ENCODE results near the gene SLC22A14.

Gene SLC22A14

DNA sequence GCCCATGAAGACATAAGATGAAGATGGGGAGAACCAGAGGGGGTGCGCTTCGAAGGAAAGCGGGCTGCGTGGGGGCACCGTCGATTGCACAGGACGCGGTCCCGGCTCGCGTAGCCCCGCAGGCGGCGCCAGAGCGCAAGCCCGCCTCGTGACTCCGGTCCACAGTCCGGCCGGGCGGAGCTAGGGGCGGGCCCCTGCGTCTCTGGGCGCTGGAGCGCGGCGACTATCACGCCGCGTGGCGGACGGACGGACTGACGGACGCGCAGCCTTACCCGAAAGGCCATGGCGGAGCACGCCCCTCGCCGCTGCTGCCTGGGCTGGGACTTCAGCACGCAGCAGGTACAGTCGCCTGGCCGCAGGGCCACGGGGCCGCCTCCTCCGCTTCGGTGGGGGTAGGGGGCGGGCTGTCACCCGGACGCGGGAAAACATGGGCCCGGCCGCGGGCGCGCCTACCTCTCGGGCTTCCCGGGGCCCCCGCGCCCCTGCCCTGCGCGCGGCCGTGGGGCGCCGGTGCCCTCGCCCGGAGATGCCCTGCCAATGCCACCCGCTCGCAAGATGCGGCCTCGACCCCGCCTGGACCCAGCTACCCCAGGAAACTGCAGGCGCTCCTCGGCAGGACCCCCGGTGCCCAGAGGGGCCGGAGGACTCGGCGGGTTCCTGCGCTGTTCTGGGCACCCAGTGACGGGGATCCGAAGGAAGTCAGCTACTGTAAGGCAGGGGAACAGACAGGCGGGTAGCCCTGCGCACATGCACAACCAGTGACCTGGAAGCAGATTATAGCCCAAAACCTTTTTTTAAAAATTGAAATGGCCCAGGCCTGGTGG is 64.7 kb downstream of the SLC22A14 start, which contains the start of gene XYLB:
Gene XYLB, plus strand, starts transcription at position 199 of the 824 bp plus-strand sequence. Its CDS starts 84 bp downstream, at position 283.
- Histone ChIP-seq H3K4me2 (ENCODE audit: low read length) (peak within 1 kb of the TSS; percentile 92), H4K5ac (ENCODE audit: low read length) (no peak within 1 kb of the TSS), H2BK120ac (ENCODE audit: low read depth, low read length) (no peak within 1 kb of the TSS), H2BK15ac (replicated peaks; ENCODE audit: low read depth) (no peak within 1 kb of the TSS), H3K4me1 (ENCODE audit: control insufficient read depth, low read depth, low read length) (no peaks in the 10 kb centered on the region), H3K79me2 (ENCODE audit: control insufficient read depth, insufficient read depth, low read length) (no peaks in the 10 kb centered on the region), H3K27me3 (ENCODE audit: insufficient read depth, low read length, poor library complexity) (no peaks in the 10 kb centered on the region), H3K36me3 (ENCODE audit: control insufficient read depth, insufficient read depth, low read length) (no peaks in the 10 kb centered on the region), H3K18ac (ENCODE audit: low read length) (peak within 1 kb of the TSS; percentile 2), H3K23ac (ENCODE audit: low read length) (peak within 1 kb of the TSS; percentile 89), H3K4ac (ENCODE audit: low read depth, low read length) (no peak within 1 kb of the TSS), H3K27ac (ENCODE audit: low read depth, low read length) (no peak within 1 kb of the TSS), H3K79me1 (ENCODE audit: low read length) (no peaks in the 10 kb centered on the region), H4K8ac (ENCODE audit: low read depth, low read length) (no peak within 1 kb of the TSS), H3K4me3 (ENCODE audit: low read length) (peak within 1 kb of the TSS; percentile 69), H3K56ac (ENCODE audit: low read length) (peak within 1 kb of the TSS; percentile 94), H2BK5ac (ENCODE audit: low read length) (no peak within 1 kb of the TSS), H2AK5ac (ENCODE audit: low read length) (no peak within 1 kb of the TSS), H3K9ac (ENCODE audit: low read length) (peak within 1 kb of the TSS; percentile 84)
- no CpG with 5 or more reads among the region's 85 CpGs for WGBS (ENCODE audit: extremely low coverage, insufficient coverage, low lambda C conversion rate)
- DNase-seq = peak; percentile 77

DNA sequence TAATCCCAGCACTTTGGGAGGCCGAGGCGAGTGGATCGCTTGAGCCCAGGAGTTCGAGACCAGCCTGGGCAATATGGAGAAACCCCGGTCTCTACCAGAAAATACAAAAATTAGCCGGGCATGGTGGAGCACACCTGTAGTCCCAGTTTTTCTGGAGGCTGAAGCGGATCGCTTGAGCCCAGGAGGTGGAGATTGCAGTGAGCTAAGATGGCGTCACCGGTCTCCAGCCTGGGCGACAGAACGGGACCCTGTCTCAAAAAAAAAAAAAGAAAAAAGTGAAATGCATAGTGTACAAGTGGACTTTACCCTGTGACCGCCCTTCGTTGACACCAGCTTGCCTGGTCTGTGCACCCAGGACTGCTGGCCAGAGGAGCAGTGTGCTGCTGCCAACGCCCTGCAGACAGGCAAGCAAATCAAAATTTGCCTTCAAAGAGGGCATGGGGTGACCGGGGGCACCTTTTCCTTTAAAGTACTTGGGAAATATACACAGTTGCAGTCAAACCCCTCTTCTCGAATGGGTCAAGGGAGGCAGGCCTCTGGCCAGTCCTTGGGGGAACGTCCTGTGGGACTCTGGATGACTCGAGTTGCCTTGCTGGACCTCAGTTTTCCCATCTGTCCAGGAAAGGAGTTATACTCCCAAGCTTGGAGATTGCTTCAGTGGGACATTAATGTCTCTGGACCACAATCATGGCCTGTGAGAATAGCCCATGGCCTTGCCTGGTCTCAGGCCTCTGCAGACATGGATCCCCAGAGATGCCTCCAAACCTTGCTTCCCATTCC is 65.5 kb downstream of the SLC22A14 start:
- DNase-seq = no peak

GRCh38 chr3:38348903-38349302 is 66.8 kb downstream of the SLC22A14 start:
- Histone ChIP-seq H3K27me3 (ENCODE audit: insufficient read depth, low read length, poor library complexity) (no peaks in the 10 kb centered on the region), H2BK5ac (ENCODE audit: low read length) (no peak overlapping the region), H3K18ac (ENCODE audit: low read length) (no peak overlapping the region), H3K9ac (ENCODE audit: low read length) (no peak overlapping the region), H3K4me1 (ENCODE audit: control insufficient read depth, low read depth, low read length) (no peaks in the 10 kb centered on the region), H2BK15ac (replicated peaks; ENCODE audit: low read depth) (no peak overlapping the region), H3K27ac (ENCODE audit: low read depth, low read length) (no peak overlapping the region), H3K79me2 (ENCODE audit: control insufficient read depth, insufficient read depth, low read length) (no peaks in the 10 kb centered on the region), H3K4me3 (ENCODE audit: low read length) (no peak overlapping the region), H3K4ac (ENCODE audit: low read depth, low read length) (no peak overlapping the region), H3K23ac (ENCODE audit: low read length) (no peak overlapping the region), H4K8ac (ENCODE audit: low read depth, low read length) (no peak overlapping the region), H3K4me2 (ENCODE audit: low read length) (no peak overlapping the region), H3K36me3 (ENCODE audit: control insufficient read depth, insufficient read depth, low read length) (no peaks in the 10 kb centered on the region), H2BK120ac (ENCODE audit: low read depth, low read length) (no peak overlapping the region), H4K5ac (ENCODE audit: low read length) (no peak overlapping the region), H3K79me1 (ENCODE audit: low read length) (no peaks in the 10 kb centered on the region), H2AK5ac (ENCODE audit: low read length) (no peak overlapping the region), H3K56ac (ENCODE audit: low read length) (no peak overlapping the region)
- no peak for DNase-seq
- WGBS (ENCODE audit: extremely low coverage, insufficient coverage, low lambda C conversion rate) = no CpG with 5 or more reads among the region's 4 CpGs

More for the DNA sequence above, 65.5 kb downstream of the SLC22A14 start:
- Histone ChIP-seq H3K4me2 (ENCODE audit: low read length) (peak overlapping the region; percentile 92), H3K23ac (ENCODE audit: low read length) (no peak overlapping the region), H3K4me3 (ENCODE audit: low read length) (no peak overlapping the region), H4K5ac (ENCODE audit: low read length) (no peak overlapping the region), H3K36me3 (ENCODE audit: control insufficient read depth, insufficient read depth, low read length) (no peaks in the 10 kb centered on the region), H3K27me3 (ENCODE audit: insufficient read depth, low read length, poor library complexity) (no peaks in the 10 kb centered on the region), H3K27ac (ENCODE audit: low read depth, low read length) (no peak overlapping the region), H3K79me2 (ENCODE audit: control insufficient read depth, insufficient read depth, low read length) (no peaks in the 10 kb centered on the region), H2BK120ac (ENCODE audit: low read depth, low read length) (no peak overlapping the region), H2BK5ac (ENCODE audit: low read length) (no peak overlapping the region), H4K8ac (ENCODE audit: low read depth, low read length) (no peak overlapping the region), H3K79me1 (ENCODE audit: low read length) (no peaks in the 10 kb centered on the region), H3K4me1 (ENCODE audit: control insufficient read depth, low read depth, low read length) (no peaks in the 10 kb centered on the region), H2BK15ac (replicated peaks; ENCODE audit: low read depth) (no peak overlapping the region), H3K9ac (ENCODE audit: low read length) (peak overlapping the region; percentile 84), H3K18ac (ENCODE audit: low read length) (no peak overlapping the region), H3K4ac (ENCODE audit: low read depth, low read length) (no peak overlapping the region), H2AK5ac (ENCODE audit: low read length) (no peak overlapping the region), H3K56ac (ENCODE audit: low read length) (peak overlapping the region; percentile 94)
- whole genome bisulfite sequencing (ENCODE audit: extremely low coverage, insufficient coverage, low lambda C conversion rate) = no CpG with 5 or more reads among the region's 19 CpGs

DNA sequence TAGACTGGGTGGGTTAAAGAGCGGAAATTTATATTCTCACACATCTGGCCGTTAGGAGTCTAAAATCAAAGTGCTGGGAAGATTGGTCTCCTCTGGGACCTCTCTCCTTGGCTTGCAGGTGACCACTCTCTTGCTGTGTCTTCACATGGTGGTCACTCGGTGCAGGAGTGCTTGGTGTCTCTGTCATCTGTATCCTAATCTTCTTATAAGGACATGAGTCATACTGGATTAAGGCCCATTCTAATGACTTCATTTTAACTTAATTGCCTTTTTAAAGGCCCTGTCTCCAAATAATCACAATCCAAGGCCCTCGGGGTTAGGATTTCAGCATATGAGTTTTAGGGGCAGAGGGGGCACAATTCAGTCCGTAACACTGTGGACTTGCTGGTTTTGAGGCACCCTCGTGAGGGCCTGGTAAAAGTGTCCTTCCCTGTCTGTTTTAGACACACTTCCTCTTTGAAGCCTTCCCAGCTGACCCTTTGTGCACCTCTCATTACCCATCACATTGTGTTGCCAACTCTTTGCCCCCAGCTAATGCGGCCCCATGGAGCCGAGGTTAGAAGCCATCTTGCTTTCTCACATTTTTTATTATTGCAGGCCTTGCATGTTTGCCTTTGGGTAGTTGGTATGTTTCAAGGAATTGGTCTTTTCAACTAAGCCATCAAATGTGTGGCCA is 67.7 kb downstream of the SLC22A14 start:
- Histone ChIP-seq H3K56ac (ENCODE audit: low read length) (no peak overlapping the region), H2BK15ac (replicated peaks; ENCODE audit: low read depth) (no peak overlapping the region), H3K79me2 (ENCODE audit: control insufficient read depth, insufficient read depth, low read length) (no peaks in the 10 kb centered on the region), H3K27ac (ENCODE audit: low read depth, low read length) (no peak overlapping the region), H2AK5ac (ENCODE audit: low read length) (no peak overlapping the region), H3K27me3 (ENCODE audit: insufficient read depth, low read length, poor library complexity) (no peaks in the 10 kb centered on the region), H2BK120ac (ENCODE audit: low read depth, low read length) (no peak overlapping the region), H3K79me1 (ENCODE audit: low read length) (no peaks in the 10 kb centered on the region), H3K9ac (ENCODE audit: low read length) (no peak overlapping the region), H2BK5ac (ENCODE audit: low read length) (no peak overlapping the region), H4K5ac (ENCODE audit: low read length) (no peak overlapping the region), H3K18ac (ENCODE audit: low read length) (no peak overlapping the region), H3K36me3 (ENCODE audit: control insufficient read depth, insufficient read depth, low read length) (no peaks in the 10 kb centered on the region), H4K8ac (ENCODE audit: low read depth, low read length) (no peak overlapping the region), H3K23ac (ENCODE audit: low read length) (no peak overlapping the region), H3K4ac (ENCODE audit: low read depth, low read length) (no peak overlapping the region), H3K4me1 (ENCODE audit: control insufficient read depth, low read depth, low read length) (no peaks in the 10 kb centered on the region), H3K4me3 (ENCODE audit: low read length) (no peak overlapping the region), H3K4me2 (ENCODE audit: low read length) (no peak overlapping the region)
- no peak for DNase-seq
- no CpG with 5 or more reads among the region's 8 CpGs for WGBS (ENCODE audit: extremely low coverage, insufficient coverage, low lambda C conversion rate)

DNA sequence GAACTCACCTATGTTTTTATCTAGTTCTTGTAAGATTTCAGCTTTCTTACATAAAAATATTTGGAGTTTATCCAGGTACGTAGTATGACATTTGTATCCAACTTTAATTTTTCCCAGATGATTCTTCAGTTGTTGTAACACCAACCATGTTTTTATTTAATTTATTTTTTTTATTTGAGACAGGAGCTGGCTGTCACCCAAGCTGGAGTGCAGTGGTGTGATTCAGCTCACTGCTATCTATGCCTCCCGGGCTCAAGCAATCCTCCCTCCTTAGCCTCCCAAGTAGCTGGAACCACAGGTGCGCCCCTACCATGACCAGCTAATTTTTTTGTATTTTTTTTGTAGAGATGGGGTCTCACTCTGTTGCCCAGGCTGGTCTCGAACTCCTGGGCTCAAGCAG is 71.1 kb downstream of the SLC22A14 start:
- Histone ChIP-seq H3K4me1 (ENCODE audit: control insufficient read depth, low read depth, low read length) (no peaks in the 10 kb centered on the region), H2AK5ac (ENCODE audit: low read length) (no peak overlapping the region), H3K4me3 (ENCODE audit: low read length) (no peak overlapping the region), H3K36me3 (ENCODE audit: control insufficient read depth, insufficient read depth, low read length) (no peaks in the 10 kb centered on the region), H3K9ac (ENCODE audit: low read length) (no peak overlapping the region), H3K18ac (ENCODE audit: low read length) (no peak overlapping the region), H3K27ac (ENCODE audit: low read depth, low read length) (no peak overlapping the region), H3K79me2 (ENCODE audit: control insufficient read depth, insufficient read depth, low read length) (no peaks in the 10 kb centered on the region), H2BK120ac (ENCODE audit: low read depth, low read length) (no peak overlapping the region), H3K4ac (ENCODE audit: low read depth, low read length) (no peak overlapping the region), H3K23ac (ENCODE audit: low read length) (no peak overlapping the region), H4K5ac (ENCODE audit: low read length) (no peak overlapping the region), H3K79me1 (ENCODE audit: low read length) (no peaks in the 10 kb centered on the region), H3K27me3 (ENCODE audit: insufficient read depth, low read length, poor library complexity) (no peaks in the 10 kb centered on the region), H2BK15ac (replicated peaks; ENCODE audit: low read depth) (no peak overlapping the region), H4K8ac (ENCODE audit: low read depth, low read length) (no peak overlapping the region), H3K56ac (ENCODE audit: low read length) (no peak overlapping the region), H2BK5ac (ENCODE audit: low read length) (no peak overlapping the region), H3K4me2 (ENCODE audit: low read length) (no peak overlapping the region)
- DNase-seq = no peak
- WGBS (ENCODE audit: extremely low coverage, insufficient coverage, low lambda C conversion rate) = no CpG with 5 or more reads among the region's 4 CpGs

Measured in mesendoderm (in vitro differentiated cells).